Keratinocyte (primary cell): ENCODE results near the gene KIF1C. TPM values are rescaled to one million over a fixed set of nuclear protein-coding genes. Genes with fewer than 3 reads are reported as not detected.

ENCODE experiments used
- DNase-seq: peaks from one replicate; pipeline ENCODE4 v3.0.0-alpha.2; 2011; ENCODE audit warnings: low read depth, missing footprints, low spot score
- FAIRE-seq: peaks from 2 replicates; lab custom pipeline; 2011; peaks lifted over from hg19 to GRCh38; lab: Jason Lieb, UNC
- H2AFZ ChIP-seq: 2 replicates; pipeline ENCODE4 v1.6.0; 2012; ENCODE audit warnings: low read length, control low read depth, inconsistent platforms; ENCODE audit not compliant: control insufficient read depth
- H3K27ac ChIP-seq: 2 replicates; pipeline ENCODE4 v1.5.1; 2011; ENCODE audit warnings: low read length; ENCODE audit not compliant: control insufficient read depth, insufficient read depth
- H3K27me3 ChIP-seq: 3 replicates; pipeline ENCODE4 v1.6.0; 2011; ENCODE audit warnings: low read length; ENCODE audit not compliant: control insufficient read depth, insufficient read depth; ENCODE audit errors: extremely low read depth
- H3K36me3 ChIP-seq, 2 experiments: 2 replicates in 1 of 2; 3 replicates in 1 of 2; pipeline ENCODE4 v1.5.1; 2011; ENCODE audit warnings: low read length in 2 of 2, mild to moderate bottlenecking in 1 of 2; ENCODE audit not compliant: control insufficient read depth in 2 of 2, insufficient read depth in 2 of 2; ENCODE audit errors: extremely low read depth in 1 of 2
- H3K4me1 ChIP-seq: 3 replicates; pipeline ENCODE4 v1.5.1; 2011; ENCODE audit warnings: low read length; ENCODE audit not compliant: control insufficient read depth, insufficient read depth; ENCODE audit errors: extremely low read depth
- H3K4me2 ChIP-seq: 3 replicates; pipeline ENCODE4 v1.6.0; 2011; ENCODE audit warnings: low read depth, low read length; ENCODE audit not compliant: control insufficient read depth, insufficient read depth; ENCODE audit errors: extremely low read depth
- H3K4me3 ChIP-seq, 3 experiments: fragments of 200-600 bp in 1 of 3; sonication (generic) in 1 of 3; 2 replicates in 2 of 3; 3 replicates in 1 of 3; pipeline ENCODE4 v1.5.1; 2011 to 2016; ENCODE audit warnings: low read length in 3 of 3, mild to moderate bottlenecking in 3 of 3, control low read depth in 2 of 3, inconsistent platforms in 1 of 3, low read depth in 1 of 3, mixed read lengths in 1 of 3, mixed run types in 1 of 3, moderate library complexity in 1 of 3; ENCODE audit not compliant: control insufficient read depth in 2 of 3, insufficient read depth in 2 of 3; ENCODE audit errors: extremely low read depth in 1 of 3
- H3K79me2 ChIP-seq: 2 replicates; pipeline ENCODE4 v1.6.0; 2012; ENCODE audit warnings: low read length; ENCODE audit not compliant: control insufficient read depth, insufficient read depth
- H3K9ac ChIP-seq: 3 replicates; pipeline ENCODE4 v1.6.0; 2011; ENCODE audit warnings: low read length; ENCODE audit not compliant: control insufficient read depth, insufficient read depth; ENCODE audit errors: extremely low read depth
- H3K9me1 ChIP-seq: 3 replicates; pipeline ENCODE4 v1.6.0; 2011; ENCODE audit warnings: low read length; ENCODE audit not compliant: control insufficient read depth, insufficient read depth; ENCODE audit errors: extremely low read depth
- H3K9me3 ChIP-seq: 2 replicates; pipeline ENCODE4 v1.5.1; 2012; ENCODE audit warnings: low read depth, low read length; ENCODE audit not compliant: control insufficient read depth
- H4K20me1 ChIP-seq: 3 replicates; pipeline ENCODE4 v1.6.0; 2011; ENCODE audit warnings: low read length; ENCODE audit not compliant: control insufficient read depth, insufficient read depth; ENCODE audit errors: extremely low read depth
- CTCF ChIP-seq, 3 experiments: IDR thresholded peaks in 1 of 3; conservative IDR thresholded peaks in 1 of 3; optimal IDR thresholded peaks in 1 of 3; 2 replicates in 2 of 3; 3 replicates in 1 of 3; pipeline versions ENCODE3 to v1.5.1; 2011; ENCODE audit warnings: low read length in 3 of 3, mild to moderate bottlenecking in 3 of 3, moderate library complexity in 2 of 3, control low read depth in 1 of 3, inconsistent platforms in 1 of 3; ENCODE audit not compliant: insufficient read depth in 2 of 3; ENCODE audit errors: extremely low read depth in 1 of 3
- EZH2 ChIP-seq: IDR thresholded peaks from one replicate; pipeline ENCODE4 v1.6.1; 2012; ENCODE audit warnings: inconsistent platforms, mild to moderate bottlenecking, low read length, moderate library complexity
- dilution Hi-C: fragments of 300-500 bp; cut with MboI; formaldehyde crosslinking; loops from one replicate; pipeline ENCODE4 v1.7.0; 2020; ENCODE audit warnings: low sequenced_read_pairs; ENCODE audit not compliant: extremely low pct_ligation_motif_present
- polyA plus RNA-seq, 5 experiments: library from polyadenylated mRNA; depleted of rRNA in 3 of 5; stranded (reverse) in 3 of 5; stranded (forward) in 1 of 5; unstranded in 1 of 5; fragments of >200 nt; gene quantifications; 1 replicate in 1 of 5; 2 replicates in 3 of 5; 3 replicates in 1 of 5; pipeline versions ENCODE4 v1.2.1 to v1.2.3, GENCODE V29; 2011 to 2012; ENCODE audit warnings: missing spikeins in 2 of 5, low read depth in 1 of 5, low replicate concordance in 1 of 5

KIF1C gene
- polyA plus RNA-seq, 1 donor (not counting 4 experiments of a cell fraction or from before 2014, with no cell fraction given), result 93.7 TPM

GRCh38 chr17:5033352-5034015, 35.7 kb downstream of the KIF1C start:
- Histone ChIP-seq H3K36me3 (no peaks in the 10 kb centered on the region), H3K9me3 (no peaks in the 10 kb centered on the region), H3K4me3 (no peak overlapping the region), H3K27me3 (no peaks in the 10 kb centered on the region), H3K4me1 (peaks cover 3% of the 10 kb centered on the region), H3K9ac (no peak overlapping the region), H3K27ac (no peak overlapping the region), H3K79me2 (no peaks in the 10 kb centered on the region), H3K9me1 (no peaks in the 10 kb centered on the region), H4K20me1 (no peaks in the 10 kb centered on the region), H3K4me2 (no peak overlapping the region), H2AFZ (no peak overlapping the region)
- DNase-seq, result no peak
- dilution Hi-C loops, result no loop called here
- FAIRE-seq, result no peak
- no peak for TF ChIP-seq CTCF (optimal IDR thresholded peaks at IDR 0.05 in 1 of 3, IDR thresholded peaks at IDR 0.05 in 1 of 3, conservative IDR thresholded peaks at IDR 0.05 in 1 of 3; ENCODE audit: extremely low read depth in 1 of 3, insufficient read depth in 2 of 3, low read length in 3 of 3)
- no peak for TF ChIP-seq EZH2

- H2AFZ ChIP-seq, result no peak overlapping the region
- H3K4me1 ChIP-seq, result peaks cover 3% of the 10 kb centered on the region
- no peaks in the 10 kb centered on the region for H3K9me3 ChIP-seq
- no peak for TF ChIP-seq CTCF (optimal IDR thresholded peaks at IDR 0.05 in 1 of 3, IDR thresholded peaks at IDR 0.05 in 1 of 3, conservative IDR thresholded peaks at IDR 0.05 in 1 of 3; ENCODE audit: extremely low read depth in 1 of 3, insufficient read depth in 2 of 3, low read length in 3 of 3)
- no peak for TF ChIP-seq EZH2
- H4K20me1 ChIP-seq, result no peaks in the 10 kb centered on the region
- H3K4me2 ChIP-seq, result no peak overlapping the region
- FAIRE-seq (no peak), DNase-seq (no peak)
- H3K27me3 ChIP-seq, result no peaks in the 10 kb centered on the region
- no peaks in the 10 kb centered on the region for H3K9me1 ChIP-seq
- dilution Hi-C loops, result no loop called here
- H3K79me2 ChIP-seq, result no peaks in the 10 kb centered on the region
- no peak overlapping the region for H3K9ac ChIP-seq
- no peak overlapping the region for H3K4me3 ChIP-seq
- no peak overlapping the region for H3K27ac ChIP-seq
- no peaks in the 10 kb centered on the region for H3K36me3 ChIP-seq
Observed at GRCh38 chr17:5034063-5034462, 36.3 kb downstream of the KIF1C start.
